Lung (tissue), 12 donors: ENCODE results near the gene ZSCAN23. TPM values are rescaled to one million over a fixed set of nuclear protein-coding genes. Genes with fewer than 3 reads are reported as not detected.

Experiments
- ATAC-seq: fragments of 200-7000 bp; cut with Tn5 transposase; one replicate; pipeline ENCODE4 v1.9.1; 2020; ENCODE audit warnings: moderate number of reproducible peaks; ENCODE audit not compliant: insufficient read depth, low FRiP score
- DNase-seq, 3 donors: peaks; one replicate each; pipeline ENCODE4 v3.0.0-alpha.2; 2013 to 2017
- H3K27ac ChIP-seq, 2 donors: one replicate each; pipeline ENCODE4 v1.5.1; 2013; ENCODE audit warnings: mild to moderate bottlenecking in 2 of 2, moderate library complexity in 2 of 2, control low read depth in 1 of 2, inconsistent platforms in 1 of 2, low read depth in 1 of 2, low read length in 1 of 2
- H3K27me3 ChIP-seq, 3 donors: one replicate each; pipeline ENCODE4 v1.5.1; 2013; ENCODE audit warnings: low read length in 2 of 3; ENCODE audit not compliant: control insufficient read depth in 3 of 3, insufficient read depth in 3 of 3
- H3K36me3 ChIP-seq, 4 donors: one replicate each; pipeline ENCODE4 v1.5.1; 2013; ENCODE audit warnings: low read length in 4 of 4, mild to moderate bottlenecking in 1 of 4, moderate library complexity in 1 of 4; ENCODE audit not compliant: control insufficient read depth in 4 of 4, insufficient read depth in 4 of 4
- H3K4me1 ChIP-seq, 5 donors: one replicate each; pipeline ENCODE4 v1.5.1; 2013; ENCODE audit warnings: low read length in 5 of 5, mild to moderate bottlenecking in 2 of 5, moderate library complexity in 1 of 5; ENCODE audit not compliant: control insufficient read depth in 5 of 5, insufficient read depth in 5 of 5
- H3K4me3 ChIP-seq: one replicate; pipeline ENCODE4 v1.5.1; 2013; ENCODE audit warnings: mild to moderate bottlenecking, control low read depth, moderate library complexity
- H3K9ac ChIP-seq, 2 donors: one replicate each; pipeline ENCODE4 v1.5.1; 2013; ENCODE audit warnings: low read length in 2 of 2, control low read depth in 1 of 2; ENCODE audit not compliant: insufficient read depth in 1 of 2
- H3K9me3 ChIP-seq, 4 donors: one replicate each; pipeline ENCODE4 v1.5.1; 2013; ENCODE audit warnings: low read length in 3 of 4, mild to moderate bottlenecking in 1 of 4, moderate library complexity in 1 of 4; ENCODE audit not compliant: control insufficient read depth in 4 of 4, insufficient read depth in 3 of 4
- WGBS, 2 donors: extraction: QIAGEN DNeasy Blood & Tissue Kit; methylation state at CpG; one replicate each; pipeline ENCODE4 v1.1.7; 2013; 5-methylcytosine and 5-hydroxymethylcytosine counted together
- polyA plus RNA-seq, 2 donors: library from polyadenylated mRNA; stranded (reverse); fragments of 200-250 nt; gene quantifications; one replicate each; pipeline ENCODE4 v1.2.1, GENCODE V29; 2013
- total RNA-seq, 2 donors: library from RNA; depleted of rRNA in 1 of 2; stranded (reverse); fragments of >200 nt in 1 of 2; gene quantifications; one replicate each; pipeline ENCODE4 v1.2.1, GENCODE V29; 2014 to 2021
- TF ChIP-seq, protein P1 (sequence below): IDR thresholded peaks from 2 replicates; pipeline ENCODE4 v1.5.1; 2012; ENCODE audit warnings: mild to moderate bottlenecking; ENCODE audit errors: control extremely low read depth, extremely low read depth
- donor health status: control.
- donor health status: control.
- donor health status: Bipolar disorder and iron deficiency.
- donor health status: healthy.
- donor health status: DM: yes; HTN: yes; CAD: no.

The ZSCAN23 gene
- total and polyA plus RNA-seq, 4 donors: 0.18 to 17.2 (median 1.8) TPM

DNA sequence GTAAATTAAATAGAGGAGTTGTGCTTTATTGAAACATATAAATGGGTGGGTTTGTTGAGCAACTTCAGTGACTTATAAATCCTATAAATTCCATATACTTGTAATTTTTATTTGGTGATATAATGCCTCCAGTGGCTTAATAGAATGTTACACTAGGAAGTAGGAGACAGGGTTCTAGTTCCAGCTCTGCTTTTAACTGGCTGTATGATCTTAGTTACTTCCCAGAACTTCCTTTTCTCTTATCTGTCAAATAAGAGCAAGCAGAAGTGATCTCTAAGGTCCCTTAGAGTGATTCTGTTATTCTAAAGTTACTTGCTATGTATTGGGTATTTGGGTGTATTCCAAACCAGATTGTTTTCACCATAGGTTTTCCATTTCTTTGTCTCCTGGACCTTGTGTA, 10.2 kb downstream of the ZSCAN23 start:
- peaks cover 0 to 2% (median 0%) of the 10 kb centered on the region in 4 donors for H3K9me3 ChIP-seq
- no peak overlapping the region for H3K27ac ChIP-seq
- ATAC-seq: no peak
- H3K4me1 ChIP-seq: no peaks in the 10 kb centered on the region
- no peaks in the 10 kb centered on the region for H3K27me3 ChIP-seq
- no peak overlapping the region for H3K9ac ChIP-seq
- no peak overlapping the region for H3K4me3 ChIP-seq
- DNase-seq: no peak
- peaks cover 6 to 16% (median 11%) of the 10 kb centered on the region in 4 donors for H3K36me3 ChIP-seq
- TF ChIP-seq, protein P1, sequence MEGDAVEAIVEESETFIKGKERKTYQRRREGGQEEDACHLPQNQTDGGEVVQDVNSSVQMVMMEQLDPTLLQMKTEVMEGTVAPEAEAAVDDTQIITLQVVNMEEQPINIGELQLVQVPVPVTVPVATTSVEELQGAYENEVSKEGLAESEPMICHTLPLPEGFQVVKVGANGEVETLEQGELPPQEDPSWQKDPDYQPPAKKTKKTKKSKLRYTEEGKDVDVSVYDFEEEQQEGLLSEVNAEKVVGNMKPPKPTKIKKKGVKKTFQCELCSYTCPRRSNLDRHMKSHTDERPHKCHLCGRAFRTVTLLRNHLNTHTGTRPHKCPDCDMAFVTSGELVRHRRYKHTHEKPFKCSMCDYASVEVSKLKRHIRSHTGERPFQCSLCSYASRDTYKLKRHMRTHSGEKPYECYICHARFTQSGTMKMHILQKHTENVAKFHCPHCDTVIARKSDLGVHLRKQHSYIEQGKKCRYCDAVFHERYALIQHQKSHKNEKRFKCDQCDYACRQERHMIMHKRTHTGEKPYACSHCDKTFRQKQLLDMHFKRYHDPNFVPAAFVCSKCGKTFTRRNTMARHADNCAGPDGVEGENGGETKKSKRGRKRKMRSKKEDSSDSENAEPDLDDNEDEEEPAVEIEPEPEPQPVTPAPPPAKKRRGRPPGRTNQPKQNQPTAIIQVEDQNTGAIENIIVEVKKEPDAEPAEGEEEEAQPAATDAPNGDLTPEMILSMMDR: no peak

DNA sequence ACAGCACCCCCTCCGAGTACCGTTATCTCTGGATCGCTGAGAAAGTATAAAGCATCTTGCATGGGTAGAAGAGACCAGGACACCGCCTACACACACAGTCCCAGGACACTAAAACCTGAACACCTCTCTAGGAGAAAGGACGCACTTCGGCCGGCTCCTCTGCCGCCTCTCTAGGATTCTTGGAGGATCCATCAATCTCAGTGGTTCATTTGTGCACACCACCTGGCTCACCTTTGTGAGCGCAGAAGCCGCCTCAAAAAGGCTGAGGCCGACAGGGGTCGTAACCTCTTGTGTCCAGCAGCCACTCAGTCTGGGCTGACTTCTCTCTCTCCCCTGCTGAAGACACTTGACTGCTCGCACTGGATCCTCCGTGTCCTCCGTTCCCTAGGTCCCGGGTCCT, 13.5 kb downstream of the ZSCAN23 start:
- no peak for DNase-seq
- Histone ChIP-seq H3K4me3 (no peak overlapping the region), H3K27me3 (no peaks in the 10 kb centered on the region), H3K9me3 (peaks cover 0 to 6% (median under 1%) of the 10 kb centered on the region in 4 donors), H3K36me3 (peaks cover 6 to 22% (median 16%) of the 10 kb centered on the region in 4 donors), H3K27ac (no peak overlapping the region), H3K4me1 (no peaks in the 10 kb centered on the region), H3K9ac (no peak overlapping the region)
- TF ChIP-seq, protein P1: no peak
- 94 to 96% methylated on average over 16 of the region's 16 CpGs for WGBS, 2 donors
- no peak for ATAC-seq

DNA sequence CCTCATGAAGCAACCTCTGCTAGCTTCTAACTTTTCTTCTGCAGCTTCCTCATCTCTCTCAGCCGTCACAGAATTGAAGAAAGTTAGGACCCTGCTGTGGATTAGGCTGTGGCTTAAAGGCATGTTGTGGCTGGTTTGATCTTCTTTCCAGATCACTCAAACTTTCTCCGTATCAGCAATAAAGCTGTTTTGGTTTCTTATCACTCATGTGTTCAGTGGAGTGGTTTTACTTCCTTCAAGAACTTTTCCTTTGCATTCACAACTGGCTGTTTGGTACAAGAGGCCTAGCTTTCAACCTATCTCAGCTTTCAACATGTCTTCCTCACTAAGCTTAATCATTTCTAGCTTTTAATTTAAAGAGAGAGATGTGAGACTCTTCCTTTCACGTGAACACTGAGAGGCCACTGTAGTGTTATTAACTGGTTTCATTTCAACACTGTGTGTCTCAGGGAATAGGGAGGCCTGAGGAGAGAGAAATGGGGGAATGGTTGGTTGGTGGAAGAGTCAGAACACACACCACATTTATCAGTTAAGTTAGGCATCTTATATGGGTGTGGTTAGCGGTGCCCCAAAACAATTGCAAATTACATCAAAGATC, 17.2 kb downstream of the ZSCAN23 start:
- Histone ChIP-seq H3K9ac (no peak overlapping the region), H3K4me1 (no peaks in the 10 kb centered on the region), H3K9me3 (peaks cover 0 to 6% (median 0%) of the 10 kb centered on the region in 4 donors), H3K36me3 (peaks cover 5 to 16% (median 8%) of the 10 kb centered on the region in 4 donors), H3K4me3 (no peak overlapping the region), H3K27ac (no peak overlapping the region), H3K27me3 (no peaks in the 10 kb centered on the region)
- 84 to 88% methylated on average over 4 of the region's 4 CpGs for WGBS, 2 donors
- ATAC-seq (no peak), DNase-seq (no peak)
- TF ChIP-seq, protein P1: no peak

DNA sequence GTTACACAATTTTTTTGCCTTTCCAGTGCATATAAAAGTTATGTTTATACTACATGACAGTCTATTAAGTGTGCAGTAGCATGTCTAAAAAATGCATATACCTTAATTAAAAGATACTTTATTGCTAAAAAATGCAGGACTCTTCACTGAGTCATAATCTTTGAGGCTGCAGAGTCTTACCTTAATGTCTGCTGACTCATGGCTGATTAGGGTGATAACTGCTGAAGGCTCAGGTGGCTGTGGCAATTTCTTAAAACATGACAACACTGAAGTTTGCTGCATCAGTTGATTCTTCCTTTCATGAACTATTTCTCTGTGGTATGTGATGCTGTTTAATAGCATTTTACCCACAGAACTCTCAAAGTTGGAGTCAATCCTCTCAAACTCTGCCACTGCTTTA, 19.1 kb downstream of the ZSCAN23 start:
- H3K4me1 ChIP-seq: no peaks in the 10 kb centered on the region
- ATAC-seq (no peak), DNase-seq (no peak)
- no peak overlapping the region for H3K9ac ChIP-seq
- no peak overlapping the region for H3K27ac ChIP-seq
- peaks cover 0 to 6% (median 0%) of the 10 kb centered on the region in 4 donors for H3K9me3 ChIP-seq
- TF ChIP-seq, protein P1: no peak
- H3K27me3 ChIP-seq: no peaks in the 10 kb centered on the region
- H3K36me3 ChIP-seq: peaks cover 2 to 16% (median 7%) of the 10 kb centered on the region in 4 donors
- no peak overlapping the region for H3K4me3 ChIP-seq
